EL (cell line): ENCODE results near the gene MAP7.
A peak's percentile ranks its signal among the peaks of the same experiment; 100 is the strongest.

ENCODE experiments used
- DNase-seq: peaks from one replicate; pipeline ENCODE4 v3.0.0-alpha.2; 2016

MAP7 gene

GRCh38 chr6:136370988-136371728 lies 179.1 kb downstream of the MAP7 start:
- DNase-seq = no peak

GRCh38 chr6:136365776-136366354 lies 184.4 kb downstream of the MAP7 start:
- no peak for DNase-seq

GRCh38 chr6:136362421-136363356 lies 187.5 kb downstream of the MAP7 start:
- DNase-seq = no peak

- no peak for DNase-seq
Measured at GRCh38 chr6:136361787-136362186, 188.4 kb downstream of the MAP7 start.

GRCh38 chr6:136360783-136361182 lies 189.4 kb downstream of the MAP7 start:
- no peak for DNase-seq

GRCh38 chr6:136359851-136360250 lies 190.4 kb downstream of the MAP7 start:
- DNase-seq = no peak

- no peak for DNase-seq
Measured at GRCh38 chr6:136351518-136352110, 198.6 kb downstream of the MAP7 start.

GRCh38 chr6:136350914-136351313 lies 199.3 kb downstream of the MAP7 start:
- no peak for DNase-seq

- peak; percentile 8 for DNase-seq
Measured at GRCh38 chr6:136347847-136348246, 202.4 kb downstream of the MAP7 start.

GRCh38 chr6:136345145-136345544 lies 205.1 kb downstream of the MAP7 start:
- DNase-seq = no peak

GRCh38 chr6:136344420-136344819 lies 205.8 kb downstream of the MAP7 start:
- peak; percentile 32 for DNase-seq

GRCh38 chr6:136343700-136344099 lies 206.5 kb downstream of the MAP7 start:
- DNase-seq = no peak

GRCh38 chr6:136343275-136343674 lies 206.9 kb downstream of the MAP7 start:
- no peak for DNase-seq

GRCh38 chr6:136341967-136342366 lies 208.3 kb downstream of the MAP7 start:
- peak; percentile 6 for DNase-seq

- DNase-seq = no peak
Measured at GRCh38 chr6:136341367-136341766, 208.9 kb downstream of the MAP7 start.

GRCh38 chr6:136338486-136338885 lies 211.7 kb downstream of the MAP7 start:
- no peak for DNase-seq

GRCh38 chr6:136337606-136338005 lies 212.6 kb downstream of the MAP7 start:
- DNase-seq = no peak

- DNase-seq = no peak
Measured at GRCh38 chr6:136337121-136337520, 213.1 kb downstream of the MAP7 start.

GRCh38 chr6:136335736-136336363 lies 214.4 kb downstream of the MAP7 start:
- no peak for DNase-seq

- no peak for DNase-seq
Measured at GRCh38 chr6:136334853-136335252, 215.4 kb downstream of the MAP7 start.

- DNase-seq = no peak
Measured at GRCh38 chr6:136334465-136334846, 215.8 kb downstream of the MAP7 start.

- no peak for DNase-seq
Measured at GRCh38 chr6:136333824-136334464, 216.3 kb downstream of the MAP7 start.
